ENCODE measurements around the gene USP24. TPM values are rescaled to one million over a fixed set of nuclear protein-coding genes. Genes with fewer than 3 reads are reported as not detected.
A peak's percentile ranks its signal among the peaks of the same experiment; 100 is the strongest.

USP24 gene
- total and polyA plus RNA-seq, 5 donors from 2014 or later = 5.7 to 60.9 (median 6.3) TPM

DNA sequence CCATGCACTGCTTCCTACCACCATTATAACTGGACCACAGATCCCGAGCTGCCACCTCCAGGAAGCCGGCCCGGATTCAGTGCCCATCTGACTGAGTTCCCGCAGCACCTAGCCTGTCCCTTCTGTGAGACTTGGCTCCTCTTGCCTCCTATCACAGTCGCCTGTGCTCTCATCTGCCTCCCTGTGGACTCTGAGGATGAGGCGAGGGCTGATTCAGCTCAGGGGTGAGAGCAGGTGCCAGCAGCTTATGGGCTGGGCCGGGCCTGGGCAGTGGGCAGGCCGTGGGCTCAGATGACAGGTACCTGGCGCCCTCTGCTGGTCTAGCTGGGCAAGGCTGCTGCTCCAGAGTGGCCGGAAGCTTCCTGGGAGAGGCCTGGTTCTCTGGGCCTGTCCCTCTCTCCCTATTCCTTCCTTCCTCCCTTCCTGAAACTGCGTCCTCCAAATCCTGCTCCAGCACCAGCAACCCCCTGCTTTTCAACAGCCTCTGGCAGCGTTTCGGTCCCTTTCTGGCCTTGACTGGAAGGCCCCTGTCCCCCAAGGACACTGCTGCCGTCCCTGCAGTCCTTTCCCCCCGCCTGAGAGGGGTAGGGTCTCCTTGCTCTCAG is 193.1 kb downstream of the USP24 start:
- Histone ChIP-seq H3K4me3 (ENCODE audit: low read depth, low read length) (no peak overlapping the region), H3K27me3 (ENCODE audit: control insufficient read depth, insufficient read depth, low read length) (no peaks in the 10 kb centered on the region), H3K9me3 (ENCODE audit: control insufficient read depth in 2 of 2, low read length in 2 of 2) (no peaks in the 10 kb centered on the region), H3K4me1 (ENCODE audit: control insufficient read depth, insufficient read depth, low read length, poor library complexity, severe bottlenecking) (no peaks in the 10 kb centered on the region), H3K36me3 (ENCODE audit: control insufficient read depth, insufficient read depth, low read length) (no peaks in the 10 kb centered on the region), H3K27ac (ENCODE audit: insufficient read depth, low read length, poor library complexity, severe bottlenecking) (no peak overlapping the region)
- no peaks in the 10 kb centered on the region for H3K36me3 Mint-ChIP-seq
- DNase-seq = peak; percentile 11 to 57 (median 23)
- peaks cover 4% of the 10 kb centered on the region for H3K27me3 Mint-ChIP-seq
- no peak overlapping the region for H3K4me3 Mint-ChIP-seq
- H3K9me3 Mint-ChIP-seq = peaks cover 0 to 1% (median 0%) of the 10 kb centered on the region in 7 donors
- ATAC-seq (ENCODE audit: low read depth in 2 of 2) = peak; percentile 39 to 52
- H3K27ac Mint-ChIP-seq = no peak overlapping the region
- H3K4me1 Mint-ChIP-seq = peaks cover 0 to 2% (median 0%) of the 10 kb centered on the region in 4 donors

DNA sequence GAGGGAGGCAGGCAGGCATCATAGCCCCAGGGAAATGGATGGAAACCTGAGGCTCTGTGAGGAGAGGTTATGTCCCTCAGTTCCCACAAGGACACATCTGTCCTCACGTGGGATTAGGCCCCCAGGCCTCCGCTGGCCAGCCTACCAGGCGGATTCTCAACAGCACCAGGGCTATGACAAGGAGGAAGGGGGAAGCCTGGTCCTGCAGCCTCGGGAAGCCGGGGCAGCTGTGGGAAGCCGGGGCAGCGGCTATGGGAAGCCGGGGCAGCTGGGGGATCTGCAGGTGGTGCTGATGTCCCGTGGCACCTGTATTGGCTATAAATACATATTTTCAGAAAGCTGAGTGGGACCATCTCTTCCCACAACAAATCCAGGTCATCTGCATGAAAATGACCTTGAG is 196.8 kb downstream of the USP24 start:
- Mint-ChIP-seq H3K27ac (peak overlapping the region in 1 of 3 donors; percentile 57), H3K4me1 (no peaks in the 10 kb centered on the region), H3K36me3 (no peaks in the 10 kb centered on the region), H3K27me3 (peaks cover 4% of the 10 kb centered on the region), H3K9me3 (peaks cover 0 to 3% (median 0%) of the 10 kb centered on the region in 7 donors), H3K4me3 (no peak overlapping the region)
- H3K9me3 ChIP-seq (ENCODE audit: control insufficient read depth in 2 of 2, low read length in 2 of 2) = no peaks in the 10 kb centered on the region
- no peaks in the 10 kb centered on the region for H3K36me3 ChIP-seq (ENCODE audit: control insufficient read depth, insufficient read depth, low read length)
- H3K4me1 ChIP-seq (ENCODE audit: control insufficient read depth, insufficient read depth, low read length, poor library complexity, severe bottlenecking) = no peaks in the 10 kb centered on the region
- DNase-seq (no peak), ATAC-seq (ENCODE audit: low read depth in 2 of 2) (no peak)
- no peaks in the 10 kb centered on the region for H3K27me3 ChIP-seq (ENCODE audit: control insufficient read depth, insufficient read depth, low read length)
- no peak overlapping the region for H3K4me3 ChIP-seq (ENCODE audit: low read depth, low read length)
- no peak overlapping the region for H3K27ac ChIP-seq (ENCODE audit: insufficient read depth, low read length, poor library complexity, severe bottlenecking)

Other genes starting within 250 kb of the USP24 start
- gene TMEM61, start 234.7 kb downstream of the USP24 start, total RNA-seq = not detected
- not detected for gene TMEM61, start 234.7 kb downstream of the USP24 start, polyA plus RNA-seq
- not detected for gene BSND, start 216.4 kb downstream of the USP24 start, total RNA-seq
- gene BSND, start 216.4 kb downstream of the USP24 start, polyA plus RNA-seq = not detected
- gene PCSK9, start 175.8 kb downstream of the USP24 start, total RNA-seq = not detected
- not detected for gene PCSK9, start 175.8 kb downstream of the USP24 start, polyA plus RNA-seq